ENCODE results near the gene CMTM6. TPM values are rescaled to one million over a fixed set of nuclear protein-coding genes. Genes with fewer than 3 reads are reported as not detected.
"Not testable (repeated sequence)": the region's sequence is repeated elsewhere in the genome, so short reads cannot be mapped to it uniquely, and the experiment has no call there.

Gene CMTM6
- polyA plus RNA-seq, 2 of the 4 experiments (the other 2 are of a cell fraction) = 49.5 to 65.6 TPM

- TF ChIP-seq REST (IDR thresholded peaks at IDR 0.05) (no peak), EHF (CRISPR knock-in tag; IDR thresholded peaks at IDR 0.05) (no peak), PHF8 (IDR thresholded peaks at IDR 0.05; ENCODE audit: borderline replicate concordance, low read depth) (no peak), BCL3 (IDR thresholded peaks at IDR 0.05) (no peak), HDAC2 (IDR thresholded peaks at IDR 0.05) (no peak)
Observed at GRCh38 chr3:32474201-32474600, 28.5 kb downstream of the CMTM6 start (continued).

- WGBS (ENCODE audit: missing lambda C conversion rate) = 90% methylated on average over 12 of the region's 12 CpGs
- FAIRE-seq, POLR2A ChIA-PET: not testable (repeated sequence)
Observed at GRCh38 chr3:32472151-32472550, 30.5 kb downstream of the CMTM6 start.

GRCh38 chr3:32471246-32471645, 31.4 kb downstream of the CMTM6 start:
- POLR2A ChIA-PET = no interaction called here
- WGBS (ENCODE audit: missing lambda C conversion rate) = 91% methylated on average over 3 of the region's 3 CpGs

More at GRCh38 chr3:32472151-32472550, 30.5 kb downstream of the CMTM6 start:
- CTCF ChIA-PET = interaction anchor here (2.0 kb wide), 1 partner anchor 97 kb away, joined by 5 read pairs; no protein-coding TSS in a partner anchor
- H3K4me3 ChIP-seq; DNase-seq (ENCODE audit: low read depth in 1 of 2, low spot score in 1 of 2); H3K4me2 ChIP-seq; H3K9me3 ChIP-seq; H3K27ac ChIP-seq; ATAC-seq: not testable (repeated sequence)
- H3K4me1 ChIP-seq = peaks cover 17% of the 10 kb centered on the region

More at GRCh38 chr3:32471246-32471645, 31.4 kb downstream of the CMTM6 start:
- FAIRE-seq = no peak
- no peaks in the 10 kb centered on the region for H3K9me3 ChIP-seq
- no peak overlapping the region for H3K4me2 ChIP-seq
- no peak for ATAC-seq
- H3K4me1 ChIP-seq = peaks cover 17% of the 10 kb centered on the region
- CTCF ChIA-PET = interaction anchor here (4.5 to 7.2 kb wide), 3 partner anchors 17 to 295 kb away, joined by 37 to 132 read pairs (median 88); no protein-coding TSS in a partner anchor
- no peak overlapping the region for H3K27ac ChIP-seq
- H3K4me3 ChIP-seq = no peak overlapping the region
- no peak for DNase-seq (ENCODE audit: low read depth in 1 of 2, low spot score in 1 of 2)
- TF ChIP-seq PHF8 (IDR thresholded peaks at IDR 0.05; ENCODE audit: borderline replicate concordance, low read depth) (no peak), ZNF302 (CRISPR knock-in tag; IDR thresholded peaks at IDR 0.05) (no peak), HEYL (CRISPR knock-in tag; IDR thresholded peaks at IDR 0.05) (no peak), GATA3 (IDR thresholded peaks at IDR 0.05; ENCODE audit: borderline replicate concordance) (no peak), TFCP2L1 (CRISPR knock-in tag; IDR thresholded peaks at IDR 0.05) (no peak), REST (IDR thresholded peaks at IDR 0.05) (no peak), ZC3H11A (IDR thresholded peaks at IDR 0.05) (no peak)
